ENCODE data around the gene ZNF789. TPM values are rescaled to one million over a fixed set of nuclear protein-coding genes. Genes with fewer than 3 reads are reported as not detected.
"Not testable (repeated sequence)": the region's sequence is repeated elsewhere in the genome, so short reads cannot be mapped to it uniquely, and the experiment has no call there.

ZNF789 gene
- total and polyA plus RNA-seq, 4 donors: 4.1 to 19.7 (median 11.6) TPM

DNA sequence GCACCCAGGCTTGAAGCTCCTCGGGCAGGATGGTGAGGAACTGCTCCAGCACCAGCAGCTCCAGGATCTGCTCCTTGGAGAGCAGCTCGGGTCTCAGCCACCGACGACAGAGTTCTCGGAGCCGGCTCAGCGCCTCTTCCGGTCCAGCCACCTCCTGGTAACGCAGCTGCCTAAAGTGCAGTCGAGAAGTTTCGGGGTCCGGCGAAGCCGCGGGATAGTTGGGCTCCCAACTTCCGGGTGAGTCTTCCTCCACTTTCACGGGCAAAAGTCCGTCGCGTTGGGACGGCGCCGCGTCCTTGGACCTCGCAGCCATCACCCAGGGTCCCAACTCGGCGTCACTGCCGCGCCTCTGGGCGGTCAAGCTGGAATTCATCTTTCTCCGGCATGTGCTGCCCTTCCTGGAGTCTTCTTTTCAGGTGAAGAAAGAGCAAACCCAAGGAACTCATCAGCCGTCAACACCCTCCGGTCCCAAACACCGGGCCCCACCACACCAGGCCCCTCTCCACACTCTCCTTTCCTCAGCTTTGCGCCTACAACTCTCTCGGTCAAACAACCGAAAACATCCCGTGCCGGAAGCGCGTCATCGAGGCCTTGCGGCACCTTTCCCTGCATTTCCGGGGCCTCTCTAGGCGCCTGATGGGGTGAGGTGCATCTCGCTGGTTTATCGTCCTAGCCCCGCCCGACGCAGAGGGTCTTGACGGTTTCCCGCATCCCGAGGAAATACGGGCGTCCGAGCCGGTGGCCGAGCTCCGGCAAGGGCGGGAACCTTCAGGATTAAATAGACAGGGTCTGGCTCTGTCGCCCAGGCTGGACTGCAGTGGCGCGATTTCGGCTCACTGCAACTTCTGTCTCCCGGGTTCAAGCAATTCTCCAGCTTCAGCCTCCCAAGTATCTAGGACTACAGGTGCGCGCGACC, 27.3 kb downstream of the ZNF789 start, which contains the start of gene ZNF394:
Gene ZNF394, minus strand, starts transcription at position 561 of the 916 bp plus-strand sequence. Its CDS starts 188 bp downstream, at position 373.
- peak within 1 kb of the TSS; percentile 95 to 99 for H3K27ac ChIP-seq (ENCODE audit: low read depth in 1 of 2, low read length in 1 of 2)
- peak; percentile 66 for ATAC-seq (ENCODE audit: insufficient read depth, low FRiP score)
- H3K9me3 ChIP-seq (ENCODE audit: control insufficient read depth in 4 of 4, insufficient read depth in 3 of 4, low read length in 3 of 4): peaks cover 0 to 4% (median 0%) of the 10 kb centered on the region in 4 donors
- TF ChIP-seq, protein P1, sequence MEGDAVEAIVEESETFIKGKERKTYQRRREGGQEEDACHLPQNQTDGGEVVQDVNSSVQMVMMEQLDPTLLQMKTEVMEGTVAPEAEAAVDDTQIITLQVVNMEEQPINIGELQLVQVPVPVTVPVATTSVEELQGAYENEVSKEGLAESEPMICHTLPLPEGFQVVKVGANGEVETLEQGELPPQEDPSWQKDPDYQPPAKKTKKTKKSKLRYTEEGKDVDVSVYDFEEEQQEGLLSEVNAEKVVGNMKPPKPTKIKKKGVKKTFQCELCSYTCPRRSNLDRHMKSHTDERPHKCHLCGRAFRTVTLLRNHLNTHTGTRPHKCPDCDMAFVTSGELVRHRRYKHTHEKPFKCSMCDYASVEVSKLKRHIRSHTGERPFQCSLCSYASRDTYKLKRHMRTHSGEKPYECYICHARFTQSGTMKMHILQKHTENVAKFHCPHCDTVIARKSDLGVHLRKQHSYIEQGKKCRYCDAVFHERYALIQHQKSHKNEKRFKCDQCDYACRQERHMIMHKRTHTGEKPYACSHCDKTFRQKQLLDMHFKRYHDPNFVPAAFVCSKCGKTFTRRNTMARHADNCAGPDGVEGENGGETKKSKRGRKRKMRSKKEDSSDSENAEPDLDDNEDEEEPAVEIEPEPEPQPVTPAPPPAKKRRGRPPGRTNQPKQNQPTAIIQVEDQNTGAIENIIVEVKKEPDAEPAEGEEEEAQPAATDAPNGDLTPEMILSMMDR (IDR thresholded peaks at IDR 0.05; ENCODE audit: control extremely low read depth, extremely low read depth): no peak
- 0% methylated on average over 68 of the region's 68 CpGs for WGBS, 2 donors
- H3K4me1 ChIP-seq (ENCODE audit: control insufficient read depth in 5 of 5, insufficient read depth in 5 of 5, low read length in 5 of 5): peaks cover 5 to 15% (median 10%) of the 10 kb centered on the region in 5 donors
- no peaks in the 10 kb centered on the region for H3K27me3 ChIP-seq (ENCODE audit: control insufficient read depth in 3 of 3, insufficient read depth in 3 of 3, low read length in 2 of 3)
- H3K9ac ChIP-seq (ENCODE audit: insufficient read depth in 1 of 2, low read length in 2 of 2): peak within 1 kb of the TSS; percentile 63 to 85
- peak; percentile 92 to 96 (median 95) for DNase-seq
- peaks cover 3 to 14% (median 9%) of the 10 kb centered on the region in 4 donors for H3K36me3 ChIP-seq (ENCODE audit: control insufficient read depth in 4 of 4, insufficient read depth in 4 of 4, low read length in 4 of 4)
- peak within 1 kb of the TSS; percentile 87 for H3K4me3 ChIP-seq

- H3K27ac ChIP-seq (ENCODE audit: low read depth in 1 of 2, low read length in 1 of 2): peak overlapping the region; percentile 95 to 99
- TF ChIP-seq, protein P1 (IDR thresholded peaks at IDR 0.05; ENCODE audit: control extremely low read depth, extremely low read depth): no peak
- ATAC-seq (ENCODE audit: insufficient read depth, low FRiP score) (no peak), DNase-seq (no peak)
- WGBS, 2 donors: 50 to 52% methylated on average over 16 of the region's 16 CpGs
- peaks cover 0 to 14% (median 7%) of the 10 kb centered on the region in 4 donors for H3K36me3 ChIP-seq (ENCODE audit: control insufficient read depth in 4 of 4, insufficient read depth in 4 of 4, low read length in 4 of 4)
- H3K4me3 ChIP-seq: peak overlapping the region; percentile 87
- H3K9me3 ChIP-seq (ENCODE audit: control insufficient read depth in 4 of 4, insufficient read depth in 3 of 4, low read length in 3 of 4): peaks cover 0 to 3% (median 0%) of the 10 kb centered on the region in 4 donors
- peaks cover 5 to 19% (median 10%) of the 10 kb centered on the region in 5 donors for H3K4me1 ChIP-seq (ENCODE audit: control insufficient read depth in 5 of 5, insufficient read depth in 5 of 5, low read length in 5 of 5)
- H3K27me3 ChIP-seq (ENCODE audit: control insufficient read depth in 3 of 3, insufficient read depth in 3 of 3, low read length in 2 of 3): no peaks in the 10 kb centered on the region
- peak overlapping the region in 1 of 2 donors; percentile 59 for H3K9ac ChIP-seq (ENCODE audit: insufficient read depth in 1 of 2, low read length in 2 of 2)
Measured at GRCh38 chr7:99500637-99501009, 27.9 kb downstream of the ZNF789 start.

- not testable (repeated sequence) for H3K9ac ChIP-seq (ENCODE audit: insufficient read depth in 1 of 2, low read length in 2 of 2); H3K9me3 ChIP-seq (ENCODE audit: control insufficient read depth in 4 of 4, insufficient read depth in 3 of 4, low read length in 3 of 4); H3K27me3 ChIP-seq (ENCODE audit: control insufficient read depth in 3 of 3, insufficient read depth in 3 of 3, low read length in 2 of 3); H3K36me3 ChIP-seq (ENCODE audit: control insufficient read depth in 4 of 4, insufficient read depth in 4 of 4, low read length in 4 of 4); ATAC-seq (ENCODE audit: insufficient read depth, low FRiP score); H3K4me3 ChIP-seq; H3K27ac ChIP-seq (ENCODE audit: low read depth in 1 of 2, low read length in 1 of 2)
- H3K4me1 ChIP-seq (ENCODE audit: control insufficient read depth in 5 of 5, insufficient read depth in 5 of 5, low read length in 5 of 5): peaks cover 11 to 25% (median 15%) of the 10 kb centered on the region in 5 donors
- 90 to 95% methylated on average over 12 of the region's 12 CpGs for WGBS, 2 donors
- peak in 1 of 3 donors; percentile 6 for DNase-seq
Measured at GRCh38 chr7:99501236-99501635, 28.5 kb downstream of the ZNF789 start.

DNA sequence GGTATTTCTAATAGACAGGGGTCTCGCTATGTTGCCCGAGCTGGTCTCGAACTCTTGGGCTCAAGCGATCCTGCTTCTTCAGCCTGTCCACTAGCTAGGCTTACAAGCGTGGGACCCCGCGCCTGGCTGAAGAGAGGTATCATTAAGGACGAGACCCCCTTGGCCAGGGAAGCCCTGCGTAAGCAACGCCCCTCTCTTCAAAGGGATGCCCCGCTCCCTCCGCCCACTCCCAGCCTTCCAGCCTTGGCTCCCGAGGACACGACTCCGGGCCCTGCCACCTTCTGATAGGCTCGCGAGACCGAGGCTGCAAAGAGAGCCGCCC, 31.6 kb downstream of the ZNF789 start:
- WGBS, 2 donors: 7 to 9% methylated on average over 19 of the region's 19 CpGs
- peaks cover 9 to 21% (median 13%) of the 10 kb centered on the region in 5 donors for H3K4me1 ChIP-seq (ENCODE audit: control insufficient read depth in 5 of 5, insufficient read depth in 5 of 5, low read length in 5 of 5)

More for the DNA sequence above, 31.6 kb downstream of the ZNF789 start:
- Histone ChIP-seq H3K9me3 (ENCODE audit: control insufficient read depth in 4 of 4, insufficient read depth in 3 of 4, low read length in 3 of 4) (no peaks in the 10 kb centered on the region), H3K9ac (ENCODE audit: insufficient read depth in 1 of 2, low read length in 2 of 2) (no peak overlapping the region), H3K27ac (ENCODE audit: low read depth in 1 of 2, low read length in 1 of 2) (peak overlapping the region; percentile 85 to 93), H3K4me3 (peak overlapping the region; percentile 39), H3K27me3 (ENCODE audit: control insufficient read depth in 3 of 3, insufficient read depth in 3 of 3, low read length in 2 of 3) (no peaks in the 10 kb centered on the region), H3K36me3 (ENCODE audit: control insufficient read depth in 4 of 4, insufficient read depth in 4 of 4, low read length in 4 of 4) (no peaks in the 10 kb centered on the region)
- TF ChIP-seq, protein P1 (IDR thresholded peaks at IDR 0.05; ENCODE audit: control extremely low read depth, extremely low read depth): no peak
- DNase-seq (peak in 2 of 3 donors; percentile 99), ATAC-seq (ENCODE audit: insufficient read depth, low FRiP score) (no peak)
